K562 (cell line): ENCODE data around the gene CMBL. TPM values are rescaled to one million over a fixed set of nuclear protein-coding genes. Genes with fewer than 3 reads are reported as not detected.
A peak's percentile ranks its signal among the peaks of the same experiment; 100 is the strongest.

Experiments used
- HDAC1 ChIP-seq, 2 experiments: fragments of 450-650 bp; IDR thresholded peaks; 2 replicates each; pipeline ENCODE4 v1.6.1; 2016 to 2017; ENCODE audit warnings: inconsistent platforms in 1 of 2, mild to moderate bottlenecking in 1 of 2, moderate library complexity in 1 of 2
- REST ChIP-seq, 2 experiments: fragments of 450-650 bp; formaldehyde crosslinking in 1 of 2; IDR thresholded peaks; 2 replicates each; pipeline versions ENCODE4 v1.4.0 to v1.6.1; 2014 to 2020; ENCODE audit warnings: mild to moderate bottlenecking in 2 of 2, borderline replicate concordance in 1 of 2, low read depth in 1 of 2
- TAF1 ChIP-seq: IDR thresholded peaks from 2 replicates; pipeline ENCODE4 v1.6.1; 2011; ENCODE audit warnings: mild to moderate bottlenecking, low read length, moderate library complexity; ENCODE audit not compliant: insufficient read depth, control insufficient read depth, severe bottlenecking; ENCODE audit errors: extremely low read depth
- XRCC3 ChIP-seq: fragments of 450-650 bp; IDR thresholded peaks from 2 replicates; pipeline ENCODE4 v1.6.1; 2017; ENCODE audit warnings: mild to moderate bottlenecking, moderate library complexity
- ZBTB40 ChIP-seq, 2 experiments: fragments of 450-650 bp in 1 of 2; sonication (generic) in 1 of 2; formaldehyde crosslinking in 1 of 2; IDR thresholded peaks; 2 replicates each; pipeline versions ENCODE4 v1.7.1 to v1.9.0; 2016 to 2022; ENCODE audit warnings: inconsistent platforms in 1 of 2, mild to moderate bottlenecking in 1 of 2, missing genetic modification reagents in 1 of 2
- ZKSCAN3 ChIP-seq: fragments of 250-450 bp; sonication (Bioruptor Pico); IDR thresholded peaks from 2 replicates; pipeline ENCODE4 v1.4.0; 2020
- polyA plus RNA-seq, 8 experiments: library from polyadenylated mRNA; depleted of rRNA in 4 of 8; stranded (reverse) in 5 of 8; unstranded in 3 of 8; fragments of >200 nt; fragmentation: Nextera tagmentation in 2 of 8; fragmentation: Illumina TruSeq in 1 of 8; extraction: Ambion mirVana in 2 of 8; extraction: Trizol in 1 of 8; gene quantifications; 2 replicates each; pipeline versions ENCODE4 v1.2.1 to v1.2.3, GENCODE V29; 2011 to 2014; ENCODE audit warnings: inconsistent platforms in 1 of 8, missing spikeins in 1 of 8
- total RNA-seq, 7 experiments: library from RNA; depleted of rRNA in 6 of 7; stranded (reverse); fragments of >200 nt in 6 of 7; fragmentation: Illumina TruSeq in 2 of 7; extraction: Trizol in 2 of 7; gene quantifications; 2 replicates each; pipeline versions ENCODE4 v1.2.1 to v1.2.3, GENCODE V29; 2011 to 2021; ENCODE audit warnings: low replicate concordance in 1 of 7
- TF ChIP-seq, protein P1 (sequence below): IDR thresholded peaks from 2 replicates; pipeline ENCODE4 v1.6.1; 2011; ENCODE audit warnings: borderline replicate concordance, low read depth, mild to moderate bottlenecking, moderate library complexity, low read length; ENCODE audit not compliant: insufficient read depth, poor library complexity, severe bottlenecking

CMBL gene
- total and polyA plus RNA-seq, 9 of the 15 experiments (the other 6 are each of a cell fraction or from before 2014, with no cell fraction given) = 22.6 to 192 (median 71.1) TPM

- peak; percentile 71; the same call in 1 of the 2 replicates for TF ChIP-seq REST (IDR thresholded peaks at IDR 0.05; ENCODE audit: borderline replicate concordance)
- TF ChIP-seq REST (CRISPR knock-in tag; IDR thresholded peaks at IDR 0.05; ENCODE audit: low read depth) = no peak
- TF ChIP-seq, protein P1, sequence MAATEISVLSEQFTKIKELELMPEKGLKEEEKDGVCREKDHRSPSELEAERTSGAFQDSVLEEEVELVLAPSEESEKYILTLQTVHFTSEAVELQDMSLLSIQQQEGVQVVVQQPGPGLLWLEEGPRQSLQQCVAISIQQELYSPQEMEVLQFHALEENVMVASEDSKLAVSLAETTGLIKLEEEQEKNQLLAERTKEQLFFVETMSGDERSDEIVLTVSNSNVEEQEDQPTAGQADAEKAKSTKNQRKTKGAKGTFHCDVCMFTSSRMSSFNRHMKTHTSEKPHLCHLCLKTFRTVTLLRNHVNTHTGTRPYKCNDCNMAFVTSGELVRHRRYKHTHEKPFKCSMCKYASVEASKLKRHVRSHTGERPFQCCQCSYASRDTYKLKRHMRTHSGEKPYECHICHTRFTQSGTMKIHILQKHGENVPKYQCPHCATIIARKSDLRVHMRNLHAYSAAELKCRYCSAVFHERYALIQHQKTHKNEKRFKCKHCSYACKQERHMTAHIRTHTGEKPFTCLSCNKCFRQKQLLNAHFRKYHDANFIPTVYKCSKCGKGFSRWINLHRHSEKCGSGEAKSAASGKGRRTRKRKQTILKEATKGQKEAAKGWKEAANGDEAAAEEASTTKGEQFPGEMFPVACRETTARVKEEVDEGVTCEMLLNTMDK = peak; percentile 77
- TF ChIP-seq XRCC3 = no peak
- no peak for TF ChIP-seq ZKSCAN3
- peak; percentile 89 for TF ChIP-seq ZBTB40 (IDR thresholded peaks at IDR 0.05)
- TF ChIP-seq ZBTB40 (CRISPR knock-in tag; IDR thresholded peaks at IDR 0.05) = peak; percentile 45; the same call in 1 of the 2 replicates
- peak in 1 of 2 experiments; percentile 66; a peak in 2 of 4 replicates for TF ChIP-seq HDAC1 (IDR thresholded peaks at IDR 0.05)
- peak; percentile 19 for TF ChIP-seq TAF1
Measured at GRCh38 chr5:10304932-10305331, 2.8 kb downstream of the CMBL start (continued).
